Bronchial epithelial cell (primary cell): Measurements from ENCODE around the gene HINT2. TPM values are rescaled to one million over a fixed set of nuclear protein-coding genes. Genes with fewer than 3 reads are reported as not detected.

Source experiments
- DNase-seq: peaks from one replicate; pipeline ENCODE4 v3.0.0-alpha.2; 2010; ENCODE audit warnings: low read depth
- FAIRE-seq: peaks from 2 replicates; lab custom pipeline; 2011; peaks lifted over from hg19 to GRCh38; lab: Jason Lieb, UNC
- H3K27me3 ChIP-seq: 2 replicates; pipeline ENCODE4 v1.5.1; 2011; ENCODE audit warnings: low read length; ENCODE audit not compliant: control insufficient read depth, insufficient read depth
- H3K36me3 ChIP-seq: 2 replicates; pipeline ENCODE4 v1.5.1; 2011; ENCODE audit warnings: low read length; ENCODE audit not compliant: control insufficient read depth, insufficient read depth
- H3K4me3 ChIP-seq: 2 replicates; pipeline ENCODE4 v1.5.1; 2011; ENCODE audit warnings: mild to moderate bottlenecking, low read depth, low read length, control low read depth
- total RNA-seq: library from RNA; depleted of rRNA; stranded (reverse); fragments of >200 nt; gene quantifications from 2 replicates; pipeline ENCODE4 v1.2.1, GENCODE V29; 2014
- TF ChIP-seq, protein P1 (sequence below): IDR thresholded peaks from 2 replicates; pipeline ENCODE4 v1.5.1; 2011; ENCODE audit warnings: mild to moderate bottlenecking, moderate library complexity, low read length, control low read depth, inconsistent platforms; ENCODE audit not compliant: insufficient read depth, severe bottlenecking

Gene HINT2
- total RNA-seq, 1 donor from 2014 or later, result 22.6 TPM

DNA sequence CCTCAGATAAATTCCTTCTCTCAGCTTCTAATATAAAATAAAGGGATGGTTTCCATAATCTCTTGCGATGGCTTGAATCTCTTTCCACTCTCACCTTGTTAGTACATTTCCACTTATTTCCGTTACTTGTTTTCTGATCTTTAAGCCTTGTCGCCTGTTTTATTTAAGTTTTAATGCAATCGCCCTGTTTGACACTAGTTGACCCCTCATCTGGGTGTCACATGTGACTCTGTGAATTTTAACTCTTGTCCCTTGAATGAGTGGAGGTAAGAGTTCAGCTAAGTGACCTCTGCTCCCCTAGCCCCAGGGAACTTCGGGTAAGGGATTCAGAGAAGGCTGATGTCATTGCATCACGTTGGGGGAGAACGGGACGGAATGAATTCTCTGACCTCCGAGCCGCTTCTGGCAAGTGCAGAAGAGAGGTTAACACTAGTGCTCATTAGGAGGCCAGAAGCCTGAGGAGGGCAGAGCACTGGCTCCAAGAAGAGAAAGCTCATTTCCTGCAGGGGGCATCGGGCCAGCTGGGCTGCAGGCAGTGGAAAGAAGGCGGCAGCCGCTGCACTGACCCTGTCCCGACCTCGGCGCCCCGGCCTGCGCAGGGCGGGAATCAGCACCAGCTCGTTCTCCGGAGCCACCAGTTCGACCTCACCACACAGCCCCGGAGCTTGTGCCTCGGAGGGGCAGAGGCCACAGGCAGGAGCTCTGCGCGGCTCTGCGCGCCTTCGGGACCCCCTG is 569 bp downstream of the HINT2 start:
- Histone ChIP-seq H3K4me3 (peak overlapping the region; percentile 61), H3K36me3 (no peaks in the 10 kb centered on the region), H3K27me3 (no peaks in the 10 kb centered on the region)
- FAIRE-seq (peak; percentile 40), DNase-seq (peak; percentile 34)
- TF ChIP-seq, protein P1, sequence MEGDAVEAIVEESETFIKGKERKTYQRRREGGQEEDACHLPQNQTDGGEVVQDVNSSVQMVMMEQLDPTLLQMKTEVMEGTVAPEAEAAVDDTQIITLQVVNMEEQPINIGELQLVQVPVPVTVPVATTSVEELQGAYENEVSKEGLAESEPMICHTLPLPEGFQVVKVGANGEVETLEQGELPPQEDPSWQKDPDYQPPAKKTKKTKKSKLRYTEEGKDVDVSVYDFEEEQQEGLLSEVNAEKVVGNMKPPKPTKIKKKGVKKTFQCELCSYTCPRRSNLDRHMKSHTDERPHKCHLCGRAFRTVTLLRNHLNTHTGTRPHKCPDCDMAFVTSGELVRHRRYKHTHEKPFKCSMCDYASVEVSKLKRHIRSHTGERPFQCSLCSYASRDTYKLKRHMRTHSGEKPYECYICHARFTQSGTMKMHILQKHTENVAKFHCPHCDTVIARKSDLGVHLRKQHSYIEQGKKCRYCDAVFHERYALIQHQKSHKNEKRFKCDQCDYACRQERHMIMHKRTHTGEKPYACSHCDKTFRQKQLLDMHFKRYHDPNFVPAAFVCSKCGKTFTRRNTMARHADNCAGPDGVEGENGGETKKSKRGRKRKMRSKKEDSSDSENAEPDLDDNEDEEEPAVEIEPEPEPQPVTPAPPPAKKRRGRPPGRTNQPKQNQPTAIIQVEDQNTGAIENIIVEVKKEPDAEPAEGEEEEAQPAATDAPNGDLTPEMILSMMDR, result peak; percentile 48

DNA sequence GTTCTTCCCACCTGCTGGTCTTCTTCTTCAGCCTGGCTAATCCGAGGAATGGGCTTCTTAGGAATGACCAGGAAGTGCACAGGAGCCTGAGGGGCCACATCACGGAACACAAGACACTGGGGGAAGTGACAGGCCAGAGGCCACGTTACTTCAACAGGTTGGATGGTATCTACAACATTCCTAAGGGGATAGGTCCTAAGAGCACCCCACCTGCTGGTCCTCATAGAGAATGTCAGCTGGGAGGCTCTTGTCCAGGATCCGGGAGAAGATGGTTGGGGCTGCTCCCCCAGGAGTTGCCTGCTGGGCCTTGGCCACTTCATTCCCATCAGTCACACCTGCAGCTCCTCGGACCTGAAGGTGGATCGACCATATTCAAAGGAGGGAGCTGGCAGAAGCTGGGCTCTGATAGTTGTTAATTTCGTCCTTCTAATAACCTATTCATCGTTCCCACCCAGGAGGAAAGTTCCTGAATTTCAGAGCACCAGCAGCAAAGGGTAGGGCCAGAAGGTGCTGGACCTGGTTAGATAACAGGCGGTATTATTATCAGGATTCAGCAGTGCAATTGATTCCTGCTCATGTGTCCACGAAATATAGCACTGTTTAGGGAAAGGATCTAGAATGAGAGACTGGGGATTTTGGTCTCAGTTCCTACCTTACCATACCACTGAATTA is 1.3 kb downstream of the HINT2 start:
- TF ChIP-seq, protein P1, result peak; percentile 56
- Histone ChIP-seq H3K4me3 (no peak overlapping the region), H3K36me3 (no peaks in the 10 kb centered on the region), H3K27me3 (no peaks in the 10 kb centered on the region)
- FAIRE-seq (peak; percentile 32), DNase-seq (peak; percentile 46)

DNA sequence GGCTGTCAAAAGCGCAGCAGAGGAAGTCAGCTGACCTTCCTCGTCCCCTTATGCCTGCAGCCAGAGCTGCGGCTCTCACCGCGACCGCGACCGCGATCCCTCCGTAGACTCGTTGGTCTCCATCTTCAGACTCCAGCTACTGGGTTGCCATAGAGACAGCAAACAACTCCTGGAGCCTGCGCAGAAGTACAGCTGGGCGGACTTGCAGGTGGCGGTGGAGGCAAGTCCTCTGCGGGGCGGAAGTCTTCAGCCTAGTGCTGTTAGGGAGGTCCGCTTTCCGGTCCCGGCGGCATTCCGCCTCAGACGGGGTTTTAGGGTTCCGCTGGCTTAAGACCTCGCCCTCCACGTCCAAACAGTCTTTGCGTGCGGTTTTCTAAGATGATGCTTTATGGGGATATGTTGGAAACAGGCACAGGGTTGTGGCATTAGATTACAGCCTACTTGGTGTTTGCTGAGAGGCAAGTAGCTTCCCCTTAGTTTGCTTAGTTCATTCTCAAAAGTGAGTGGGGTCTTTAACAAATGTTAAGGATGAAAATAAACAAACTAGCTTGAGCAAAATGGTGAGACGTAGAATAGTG is 2.7 kb downstream of the HINT2 start, which contains the start of gene SPAG8:
TSS of gene SPAG8 (minus strand) at position 238 of the 578 bp plus-strand sequence. CDS start at position 123, 115 bp downstream.
- FAIRE-seq, result no peak
- TF ChIP-seq, protein P1, result no peak

DNA sequence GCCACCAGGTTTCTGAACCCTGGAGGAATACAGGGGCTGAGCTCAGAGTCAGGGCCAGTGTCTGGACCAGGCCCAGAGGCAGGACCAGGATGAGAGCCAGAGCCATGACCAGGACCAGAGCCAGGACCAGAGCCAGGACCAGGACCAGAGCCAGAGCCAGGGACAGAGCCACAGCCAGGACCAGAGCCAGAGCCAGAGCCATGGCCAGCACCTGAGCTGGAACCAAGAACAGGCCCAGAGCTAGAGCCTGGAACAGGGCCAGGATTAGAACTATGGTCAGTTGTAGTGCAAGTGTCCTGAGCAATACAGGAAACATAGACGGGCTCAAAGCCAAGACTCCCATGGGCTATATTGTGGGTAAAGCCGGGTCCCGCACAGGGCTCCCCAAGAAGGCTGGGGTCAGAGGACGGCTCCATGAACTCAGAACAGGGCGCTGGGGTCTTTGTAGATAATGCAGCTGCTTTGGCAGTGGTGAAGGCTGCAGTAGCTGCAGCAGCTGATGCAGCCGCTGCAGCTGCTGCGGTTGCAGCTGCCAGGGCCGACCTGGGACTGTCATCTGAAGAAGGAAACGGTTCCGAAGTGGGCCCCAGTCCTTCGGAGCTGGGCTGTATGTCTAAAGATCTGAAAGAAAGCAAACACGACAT is 3.3 kb downstream of the HINT2 start:
- DNase-seq, result no peak
- TF ChIP-seq, protein P1, result no peak
- Histone ChIP-seq H3K4me3 (peak overlapping the region; percentile 37), H3K36me3 (no peaks in the 10 kb centered on the region), H3K27me3 (no peaks in the 10 kb centered on the region)
- FAIRE-seq, result no peak

More for the DNA sequence above, 2.7 kb downstream of the HINT2 start, which contains the start of gene SPAG8:
- peak within 1 kb of the TSS; percentile 37 for H3K4me3 ChIP-seq
- H3K36me3 ChIP-seq, result no peaks in the 10 kb centered on the region
- no peaks in the 10 kb centered on the region for H3K27me3 ChIP-seq
- peak; percentile 91 for DNase-seq

DNA sequence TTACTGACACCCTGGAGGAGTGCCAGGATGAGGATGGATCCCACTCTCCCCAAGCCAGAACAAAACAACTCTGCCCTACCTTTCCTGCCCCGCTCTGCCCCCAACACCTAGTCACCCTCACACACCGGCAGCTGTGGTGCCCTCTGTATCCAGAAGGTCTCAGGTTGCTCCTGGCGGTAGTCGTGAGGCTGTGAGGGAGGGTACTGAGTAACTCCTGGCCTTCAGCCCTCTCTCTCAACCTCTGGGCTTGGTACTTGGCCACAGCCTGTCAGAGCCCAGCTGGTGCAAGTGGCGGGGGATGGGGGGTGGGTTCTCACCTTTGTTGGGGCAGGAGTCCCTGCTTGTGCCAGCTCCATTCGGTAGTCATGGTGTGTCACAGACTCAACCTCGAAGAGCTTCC is 4.7 kb downstream of the HINT2 start:
- TF ChIP-seq, protein P1, result no peak
- no peak overlapping the region for H3K4me3 ChIP-seq
- no peak for FAIRE-seq
- H3K27me3 ChIP-seq, result no peaks in the 10 kb centered on the region
- peaks cover 3% of the 10 kb centered on the region for H3K36me3 ChIP-seq
- DNase-seq, result no peak
